CD14-positive monocyte (primary cell): ENCODE measurements around the gene NR2F2. TPM values are rescaled to one million over a fixed set of nuclear protein-coding genes. Genes with fewer than 3 reads are reported as not detected.

Source experiments
- DNase-seq, 3 donors: peaks; one replicate each; pipeline ENCODE4 v3.0.0-alpha.2; 2011 to 2022
- H2AFZ ChIP-seq: 2 replicates; pipeline ENCODE4 v1.6.0; 2012; ENCODE audit warnings: mild to moderate bottlenecking, low read depth, low read length, inconsistent platforms; ENCODE audit not compliant: insufficient read depth, poor library complexity, severe bottlenecking
- H3K27ac ChIP-seq, 2 donors: 1 replicate in 1 of 2; 2 replicates in 1 of 2; pipeline ENCODE4 v1.5.1; 2012 to 2013; ENCODE audit warnings: low read length in 2 of 2, control low read depth in 1 of 2, inconsistent platforms in 1 of 2, low read depth in 1 of 2, mild to moderate bottlenecking in 1 of 2
- H3K27me3 ChIP-seq, 2 donors: one replicate each; pipeline versions ENCODE4 v1.6.0 to v1.6.1; 2011 to 2013; ENCODE audit warnings: low read length in 2 of 2; ENCODE audit not compliant: control insufficient read depth in 2 of 2, insufficient read depth in 2 of 2
- H3K36me3 ChIP-seq, 2 donors: replicated peaks in 1 of 2; 1 replicate in 1 of 2; 2 replicates in 1 of 2; pipeline versions ENCODE4 v1.5.1 to v1.6.1; 2012 to 2013; ENCODE audit warnings: low read length in 2 of 2, control low read depth in 1 of 2, inconsistent platforms in 1 of 2, mild to moderate bottlenecking in 1 of 2; ENCODE audit not compliant: insufficient read depth in 2 of 2, control insufficient read depth in 1 of 2
- H3K4me1 ChIP-seq, 2 donors: 1 replicate in 1 of 2; 2 replicates in 1 of 2; pipeline versions ENCODE4 v1.5.1 to v1.6.1; 2012 to 2013; ENCODE audit warnings: low read length in 2 of 2, control low read depth in 1 of 2, inconsistent platforms in 1 of 2, mild to moderate bottlenecking in 1 of 2, moderate library complexity in 1 of 2; ENCODE audit not compliant: insufficient read depth in 2 of 2, control insufficient read depth in 1 of 2
- H3K4me2 ChIP-seq: replicated peaks from 2 replicates; pipeline ENCODE3; 2012; ENCODE audit warnings: low read length, moderate library complexity, mild to moderate bottlenecking; ENCODE audit not compliant: poor library complexity, severe bottlenecking; ENCODE audit errors: extremely low read depth
- H3K4me3 ChIP-seq, 3 experiments: fragments of 200-600 bp in 1 of 3; sonication (generic) in 1 of 3; replicated peaks in 1 of 3; 1 replicate in 2 of 3; 2 replicates in 1 of 3; pipeline ENCODE4 v1.5.1; 2011 to 2013; ENCODE audit warnings: low read length in 3 of 3, mild to moderate bottlenecking in 3 of 3, control low read depth in 2 of 3, low read depth in 2 of 3, inconsistent platforms in 1 of 3, moderate library complexity in 1 of 3
- H3K79me2 ChIP-seq: 2 replicates; pipeline ENCODE4 v1.6.0; 2012; ENCODE audit warnings: mild to moderate bottlenecking, control low read depth, inconsistent platforms, low read length, moderate library complexity; ENCODE audit not compliant: insufficient read depth
- H3K9ac ChIP-seq: 2 replicates; pipeline ENCODE4 v1.6.0; 2017; ENCODE audit warnings: low read length, mild to moderate bottlenecking; ENCODE audit not compliant: insufficient read depth, poor library complexity, severe bottlenecking
- H3K9me3 ChIP-seq, 2 donors: replicated peaks in 1 of 2; 1 replicate in 1 of 2; 2 replicates in 1 of 2; pipeline versions ENCODE4 v1.5.1 to v1.6.1; 2012 to 2013; ENCODE audit warnings: low read length in 2 of 2, control low read depth in 1 of 2; ENCODE audit not compliant: control insufficient read depth in 1 of 2, insufficient read depth in 1 of 2
- H4K20me1 ChIP-seq: 2 replicates; pipeline ENCODE4 v1.6.0; 2012; ENCODE audit warnings: mild to moderate bottlenecking, low read length, control low read depth, moderate library complexity; ENCODE audit not compliant: insufficient read depth
- H3K27ac Mint-ChIP-seq, 7 donors: one replicate each; pipeline ENCODE4 v1.8.0; 2020; ENCODE audit warnings: mild to moderate bottlenecking in 7 of 7, mixed read lengths in 7 of 7, moderate library complexity in 6 of 7, inconsistent platforms in 2 of 7
- H3K27me3 Mint-ChIP-seq, 3 donors: one replicate each; pipeline ENCODE4 v1.8.0; 2021 to 2022; ENCODE audit warnings: low read depth in 3 of 3, mild to moderate bottlenecking in 3 of 3, mixed read lengths in 3 of 3, moderate library complexity in 3 of 3, inconsistent platforms in 1 of 3
- H3K36me3 Mint-ChIP-seq, 2 donors: one replicate each; pipeline ENCODE4 v1.8.0; 2020; ENCODE audit warnings: mixed read lengths in 2 of 2, inconsistent platforms in 1 of 2, mild to moderate bottlenecking in 1 of 2
- H3K4me1 Mint-ChIP-seq: one replicate; pipeline ENCODE4 v1.8.0; 2020; ENCODE audit warnings: mild to moderate bottlenecking, mixed read lengths
- H3K4me3 Mint-ChIP-seq, 2 donors: one replicate each; pipeline ENCODE4 v1.8.0; 2020; ENCODE audit warnings: mild to moderate bottlenecking in 2 of 2, mixed read lengths in 2 of 2, moderate library complexity in 1 of 2
- H3K9me3 Mint-ChIP-seq, 7 donors: one replicate each; pipeline ENCODE4 v1.8.0; 2020 to 2022; ENCODE audit warnings: mixed read lengths in 7 of 7, mild to moderate bottlenecking in 6 of 7, moderate library complexity in 6 of 7, inconsistent platforms in 2 of 7
- CTCF ChIP-seq: fragments of 200-600 bp; IDR thresholded peaks from one replicate; pipeline ENCODE4 v1.8.0; 2022; ENCODE audit warnings: antibody characterized with exemption, mild to moderate bottlenecking
- WGBS: methylation state at CpG from one replicate; pipeline ENCODE4 v1.1.5; 2013; ENCODE audit warnings: missing lambda C conversion rate; ENCODE audit not compliant: insufficient coverage; 5-methylcytosine and 5-hydroxymethylcytosine counted together
- intact Hi-C, 2 donors: fragments of 100-400 bp; cut with micrococcal nuclease; formaldehyde crosslinking; loops; one replicate each; pipeline versions ENCODE4 v1.15.0 to v1.15.1; 2023
- polyA plus RNA-seq, 3 donors: library from polyadenylated mRNA; depleted of rRNA in 1 of 3; unstranded in 2 of 3; stranded (reverse) in 1 of 3; fragments of 300-500 nt in 2 of 3; fragments of >200 nt in 1 of 3; fragmentation: Illumina TruSeq in 2 of 3; gene quantifications; 1 replicate in 2 of 3; 2 replicates in 1 of 3; pipeline ENCODE4 v1.2.3, GENCODE V29; 2012 to 2021

Gene NR2F2
- polyA plus RNA-seq, 3 donors, result not detected

- Histone ChIP-seq H3K9me3 (peaks cover 15 to 60% of the 10 kb centered on the region in 2 donors), H3K36me3 (no peaks in the 10 kb centered on the region), H3K27ac (no peak overlapping the region), H4K20me1 (no peaks in the 10 kb centered on the region), H3K4me1 (peaks cover 14 to 28% of the 10 kb centered on the region in 2 donors), H3K4me2 (no peak overlapping the region), H3K4me3 (no peak overlapping the region), H3K79me2 (no peaks in the 10 kb centered on the region), H3K27me3 (peaks cover 78 to 93% of the 10 kb centered on the region in 2 donors), H2AFZ (no peak overlapping the region), H3K9ac (no peak overlapping the region)
- Mint-ChIP-seq H3K36me3 (peaks cover 18 to 23% of the 10 kb centered on the region in 2 donors), H3K4me1 (peaks cover 30% of the 10 kb centered on the region), H3K27ac (no peak overlapping the region), H3K9me3 (peaks cover 15 to 59% (median 44%) of the 10 kb centered on the region in 7 donors), H3K4me3 (peak overlapping the region in 1 of 2 donors; percentile 89), H3K27me3 (peaks cover 70 to 92% (median 91%) of the 10 kb centered on the region in 3 donors)
- no peak for DNase-seq
- 13% methylated on average over 2 of the region's 8 CpGs for WGBS
- TF ChIP-seq CTCF, result no peak
- intact Hi-C loops, result no loop called here
Observed at GRCh38 chr15:96329403-96329981, 1.0 kb upstream of the NR2F2 start.

GRCh38 chr15:96330064-96330449 lies 443 bp upstream of the NR2F2 start:
- peak overlapping the region in 2 of 3 experiments; percentile 20 to 57 for H3K4me3 ChIP-seq
- 1% methylated on average over 24 of the region's 37 CpGs for whole genome bisulfite sequencing
- H3K9ac ChIP-seq, result no peak overlapping the region
- Mint-ChIP-seq H3K36me3 (peaks cover 18 to 23% of the 10 kb centered on the region in 2 donors), H3K4me3 (peak overlapping the region; percentile 74 to 89), H3K27ac (no peak overlapping the region), H3K4me1 (peaks cover 30% of the 10 kb centered on the region), H3K9me3 (peaks cover 15 to 61% (median 46%) of the 10 kb centered on the region in 7 donors), H3K27me3 (peaks cover 64 to 92% (median 92%) of the 10 kb centered on the region in 3 donors)
- no peaks in the 10 kb centered on the region for H3K36me3 ChIP-seq
- peaks cover 15 to 63% of the 10 kb centered on the region in 2 donors for H3K9me3 ChIP-seq
- no peaks in the 10 kb centered on the region for H3K79me2 ChIP-seq
- peaks cover 77 to 93% of the 10 kb centered on the region in 2 donors for H3K27me3 ChIP-seq
- H4K20me1 ChIP-seq, result no peaks in the 10 kb centered on the region
- H2AFZ ChIP-seq, result no peak overlapping the region
- no peak overlapping the region for H3K27ac ChIP-seq
- peak overlapping the region; percentile 77 for H3K4me2 ChIP-seq
- DNase-seq, result no peak
- intact Hi-C loops, result no loop called here
- peaks cover 14 to 28% of the 10 kb centered on the region in 2 donors for H3K4me1 ChIP-seq
- TF ChIP-seq CTCF, result no peak
